K562 (cell line): Measurements from ENCODE around the gene ZFYVE28.

Source experiments
- ATF3 ChIP-seq, 2 experiments: fragments of 450-650 bp in 1 of 2; sonication (generic) in 1 of 2; formaldehyde crosslinking in 1 of 2; IDR thresholded peaks in 1 of 2; conservative IDR thresholded peaks in 1 of 2; 2 replicates each; pipeline versions ENCODE4 v1.6.1 to v1.8.1; 2016 to 2023; ENCODE audit warnings: mild to moderate bottlenecking in 2 of 2, moderate library complexity in 2 of 2, inconsistent platforms in 1 of 2, missing genetic modification reagents in 1 of 2
- CTCF ChIP-seq, 3 experiments: IDR thresholded peaks in 2 of 3; conservative IDR thresholded peaks in 1 of 3; 2 replicates each; pipeline ENCODE4 v1.5.1; 2011 to 2012; ENCODE audit warnings: low read length in 3 of 3, mild to moderate bottlenecking in 3 of 3, control low read depth in 2 of 3, improper control_type of control experiment in 1 of 3, inconsistent platforms in 1 of 3, low read depth in 1 of 3, mixed read lengths in 1 of 3, moderate library complexity in 1 of 3; ENCODE audit not compliant: insufficient read depth in 2 of 3
- HDAC2 ChIP-seq: fragments of 450-650 bp; IDR thresholded peaks from 2 replicates; pipeline ENCODE4 v1.6.1; 2016; ENCODE audit warnings: mild to moderate bottlenecking
- KLF6 ChIP-seq: fragments of 250-450 bp; sonication (Bioruptor Pico); IDR thresholded peaks from 2 replicates; pipeline ENCODE4 v1.4.0; 2020; ENCODE audit warnings: mild to moderate bottlenecking, moderate library complexity, borderline replicate concordance
- NR1H2 ChIP-seq: sonication (generic); formaldehyde crosslinking; IDR thresholded peaks from 2 replicates; pipeline ENCODE4 v1.4.0; 2020; ENCODE audit warnings: mild to moderate bottlenecking, missing genetic modification reagents
- TCF7L2 ChIP-seq: fragments of 150-350 bp; IDR thresholded peaks from 2 replicates; pipeline ENCODE4 v1.6.1; 2016; ENCODE audit warnings: low read depth, mild to moderate bottlenecking, low read length, moderate library complexity
- USF1 ChIP-seq: sonication (generic); formaldehyde crosslinking; IDR thresholded peaks from 2 replicates; pipeline ENCODE4 v1.9.0; 2022; ENCODE audit warnings: mild to moderate bottlenecking, missing genetic modification reagents
- ZHX1 ChIP-seq: fragments of 150-350 bp; conservative IDR thresholded peaks from 2 replicates; pipeline ENCODE4 v1.6.1; 2014; ENCODE audit warnings: low read length

- TF ChIP-seq ATF3 (IDR thresholded peaks at IDR 0.05), result no peak
- TF ChIP-seq ATF3 (CRISPR knock-in tag; conservative IDR thresholded peaks at IDR 0.05), result no peak
- TF ChIP-seq HDAC2, result no peak
- no peak for TF ChIP-seq CTCF (IDR thresholded peaks at IDR 0.05 in 2 of 3, conservative IDR thresholded peaks at IDR 0.05 in 1 of 3; ENCODE audit: insufficient read depth in 2 of 3, low read depth in 1 of 3, low read length in 3 of 3)
- no peak for TF ChIP-seq NR1H2 (CRISPR knock-in tag)
- TF ChIP-seq TCF7L2, result no peak
- TF ChIP-seq USF1 (CRISPR knock-in tag), result no peak
- no peak for TF ChIP-seq ZHX1
- no peak for TF ChIP-seq KLF6 (CRISPR knock-in tag)
Measured at GRCh38 chr4:2246384-2247127, 171.9 kb downstream of the ZFYVE28 start.
